Fibroblast of lung (primary cell): ENCODE data around the gene NEK11. TPM values are rescaled to one million over a fixed set of nuclear protein-coding genes. Genes with fewer than 3 reads are reported as not detected.

Experiments
- DNase-seq, 2 donors: peaks; one replicate each; pipeline versions ENCODE4 v3.0.0 to v3.0.0-alpha.2; 2010; ENCODE audit warnings: low read depth in 2 of 2
- H2AFZ ChIP-seq: 2 replicates; pipeline ENCODE4 v1.5.1; 2012; ENCODE audit warnings: low read length, control low read depth, inconsistent platforms
- H3K27ac ChIP-seq: 2 replicates; pipeline ENCODE4 v1.5.1; 2011; ENCODE audit warnings: low read length, control low read depth; ENCODE audit not compliant: insufficient read depth
- H3K27me3 ChIP-seq: 2 replicates; pipeline ENCODE4 v1.5.1; 2011; ENCODE audit warnings: mild to moderate bottlenecking, low read length; ENCODE audit not compliant: control insufficient read depth, insufficient read depth
- H3K36me3 ChIP-seq: 2 replicates; pipeline ENCODE4 v1.5.1; 2011; ENCODE audit warnings: low read length; ENCODE audit not compliant: control insufficient read depth, insufficient read depth
- H3K4me1 ChIP-seq: 2 replicates; pipeline ENCODE4 v1.5.1; 2011; ENCODE audit warnings: low read length; ENCODE audit not compliant: control insufficient read depth, insufficient read depth; ENCODE audit errors: extremely low read depth
- H3K4me2 ChIP-seq: 2 replicates; pipeline ENCODE4 v1.5.1; 2011; ENCODE audit warnings: low read length, control low read depth; ENCODE audit not compliant: insufficient read depth; ENCODE audit errors: extremely low read depth
- H3K4me3 ChIP-seq, 4 experiments: fragments of 200-600 bp in 1 of 4; sonication (generic) in 1 of 4; replicated peaks in 1 of 4; 2 replicates each; pipeline ENCODE4 v1.5.1; 2011 to 2016; ENCODE audit warnings: low read length in 4 of 4, low read depth in 3 of 4, mild to moderate bottlenecking in 3 of 4, control low read depth in 2 of 4, inconsistent platforms in 1 of 4, mixed read lengths in 1 of 4; ENCODE audit not compliant: insufficient read depth in 1 of 4; ENCODE audit errors: control extremely low read depth in 1 of 4
- H3K79me2 ChIP-seq: 2 replicates; pipeline ENCODE4 v1.5.1; 2012; ENCODE audit warnings: mild to moderate bottlenecking, low read length, inconsistent platforms; ENCODE audit not compliant: control insufficient read depth, insufficient read depth
- H3K9ac ChIP-seq: 2 replicates; pipeline ENCODE4 v1.5.1; 2011; ENCODE audit warnings: mild to moderate bottlenecking, low read length, control low read depth; ENCODE audit not compliant: insufficient read depth
- H3K9me3 ChIP-seq: 2 replicates; pipeline ENCODE4 v1.5.1; 2012; ENCODE audit warnings: low read depth, low read length; ENCODE audit not compliant: control insufficient read depth, insufficient read depth
- H4K20me1 ChIP-seq: 2 replicates; pipeline ENCODE4 v1.5.1; 2011; ENCODE audit warnings: low read length; ENCODE audit not compliant: control insufficient read depth, insufficient read depth; ENCODE audit errors: extremely low read depth
- CTCF ChIP-seq, 2 donors: IDR thresholded peaks in 1 of 2; conservative IDR thresholded peaks in 1 of 2; 1 replicate in 1 of 2; 2 replicates in 1 of 2; pipeline ENCODE4 v1.5.1; 2011 to 2012; ENCODE audit warnings: low read length in 2 of 2, control low read depth in 1 of 2, inconsistent platforms in 1 of 2, low read depth in 1 of 2, mild to moderate bottlenecking in 1 of 2
- EZH2 ChIP-seq: IDR thresholded peaks from 2 replicates; pipeline ENCODE4 v1.5.1; 2012; ENCODE audit warnings: low read length, control low read depth, mild to moderate bottlenecking; ENCODE audit errors: missing control alignments
- polyA plus RNA-seq, 2 donors: library from polyadenylated mRNA; depleted of rRNA in 1 of 2; stranded (reverse) in 1 of 2; unstranded in 1 of 2; fragments of >200 nt; gene quantifications; 2 replicates each; pipeline ENCODE4 v1.2.1, GENCODE V29; 2011 to 2012; ENCODE audit warnings: missing spikeins in 1 of 2
- total RNA-seq: library from RNA; depleted of rRNA; stranded (reverse); fragments of >200 nt; gene quantifications from 2 replicates; pipeline ENCODE4 v1.2.1, GENCODE V29; 2014

The NEK11 gene
- total and polyA plus RNA-seq, 2 donors (not counting 1 experiment from before 2014, with no cell fraction given), result 4.3 to 13.0 TPM

GRCh38 chr3:131020122-131020693 lies 6.5 kb upstream of the NEK11 start:
- Histone ChIP-seq H4K20me1 (no peaks in the 10 kb centered on the region), H3K36me3 (peaks cover 4% of the 10 kb centered on the region), H3K4me1 (no peaks in the 10 kb centered on the region), H3K27ac (no peak overlapping the region), H3K79me2 (no peaks in the 10 kb centered on the region), H2AFZ (no peak overlapping the region), H3K9me3 (no peaks in the 10 kb centered on the region), H3K4me2 (no peak overlapping the region), H3K9ac (no peak overlapping the region), H3K4me3 (no peak overlapping the region), H3K27me3 (no peaks in the 10 kb centered on the region)
- DNase-seq, result no peak
- no peak for TF ChIP-seq CTCF (conservative IDR thresholded peaks at IDR 0.05 in 1 of 2, IDR thresholded peaks at IDR 0.05 in 1 of 2; ENCODE audit: low read depth in 1 of 2, low read length in 2 of 2)
- no peak for TF ChIP-seq EZH2

GRCh38 chr3:131025539-131025938 lies 1.1 kb upstream of the NEK11 start:
- Histone ChIP-seq H3K9ac (no peak overlapping the region), H2AFZ (no peak overlapping the region), H3K27ac (no peak overlapping the region), H3K27me3 (no peaks in the 10 kb centered on the region), H3K4me2 (peak overlapping the region; percentile 86), H3K9me3 (no peaks in the 10 kb centered on the region), H3K36me3 (no peaks in the 10 kb centered on the region), H4K20me1 (no peaks in the 10 kb centered on the region), H3K4me3 (peak overlapping the region in 3 of 4 experiments; percentile 80 to 93 (median 86)), H3K4me1 (no peaks in the 10 kb centered on the region), H3K79me2 (no peaks in the 10 kb centered on the region)
- DNase-seq, result no peak
- TF ChIP-seq CTCF (conservative IDR thresholded peaks at IDR 0.05 in 1 of 2, IDR thresholded peaks at IDR 0.05 in 1 of 2; ENCODE audit: low read depth in 1 of 2, low read length in 2 of 2) (no peak), EZH2 (no peak)

- H3K9ac ChIP-seq, result no peak overlapping the region
These were observed 2.2 kb downstream of the NEK11 start for GRCh38 chr3:131028844-131029243.

More at GRCh38 chr3:131028844-131029243, 2.2 kb downstream of the NEK11 start:
- TF ChIP-seq EZH2 (no peak), CTCF (conservative IDR thresholded peaks at IDR 0.05 in 1 of 2, IDR thresholded peaks at IDR 0.05 in 1 of 2; ENCODE audit: low read depth in 1 of 2, low read length in 2 of 2) (no peak)
- DNase-seq, result no peak
- H2AFZ ChIP-seq, result no peak overlapping the region
- no peak overlapping the region for H3K4me2 ChIP-seq
- no peaks in the 10 kb centered on the region for H4K20me1 ChIP-seq
- H3K79me2 ChIP-seq, result no peaks in the 10 kb centered on the region
- no peaks in the 10 kb centered on the region for H3K9me3 ChIP-seq
- H3K27ac ChIP-seq, result no peak overlapping the region
- H3K27me3 ChIP-seq, result no peaks in the 10 kb centered on the region
- H3K4me1 ChIP-seq, result no peaks in the 10 kb centered on the region
- H3K36me3 ChIP-seq, result no peaks in the 10 kb centered on the region
- H3K4me3 ChIP-seq, result no peak overlapping the region
